ENCODE data around the gene C1R.

GRCh38 chr12:7096006-7096932, 4.0 kb upstream of the C1R start:
- TF ChIP-seq SIN3A (conservative IDR thresholded peaks at IDR 0.05 in 1 of 2, IDR thresholded peaks at IDR 0.05 in 1 of 2; ENCODE audit: low read depth in 1 of 2, low read length in 2 of 2) (no peak), CEBPB (IDR thresholded peaks at IDR 0.05; ENCODE audit: low read depth, low read length) (no peak), EZH2 (IDR thresholded peaks at IDR 0.05; ENCODE audit: low read depth, low read length, severe bottlenecking) (no peak), CTCF (IDR thresholded peaks at IDR 0.05; ENCODE audit: control extremely low read depth in 1 of 3, insufficient read depth in 1 of 3, low read depth in 1 of 3, low read length in 3 of 3) (no peak), ATF3 (IDR thresholded peaks at IDR 0.05; ENCODE audit: insufficient read depth, low read depth, low read length) (no peak), POLR2A (IDR thresholded peaks at IDR 0.05; ENCODE audit: control extremely low read depth in 1 of 2, low read depth in 2 of 2, low read length in 2 of 2) (0 out of 3 replicates have a peak, but pooled peaks of 1 of the 2 experiments have one; percentile 41), TEAD4 (IDR thresholded peaks at IDR 0.05; ENCODE audit: low read depth, low read length) (no peak), ZNF274 (IDR thresholded peaks at IDR 0.05; ENCODE audit: borderline replicate concordance, extremely low read depth, low read length) (no peak), POLR2AphosphoS5 (IDR thresholded peaks at IDR 0.05; ENCODE audit: low read depth, low read length) (no peak), SAP30 (IDR thresholded peaks at IDR 0.05; ENCODE audit: insufficient read depth, insufficient replicate concordance, low read length) (no peak), RFX5 (IDR thresholded peaks at IDR 0.05; ENCODE audit: borderline replicate concordance, low read depth, low read length) (no peak), RAD21 (IDR thresholded peaks at IDR 0.05 in 1 of 2, conservative IDR thresholded peaks at IDR 0.05 in 1 of 2; ENCODE audit: low read depth in 2 of 2, low read length in 2 of 2) (no peak)
